MM.1S (cell line): ENCODE results near the gene PTPRN2.

Source experiments
- DNase-seq: peaks from one replicate; pipeline ENCODE4 v3.0.0-alpha.2; 2015
- H2AFZ ChIP-seq: fragments of 300-600 bp; sonication (generic); 2 replicates; pipeline ENCODE4 v1.6.0; 2016; ENCODE audit warnings: antibody characterized with exemption, low read length
- H3F3A ChIP-seq: fragments of 300-600 bp; sonication (generic); 2 replicates; pipeline ENCODE4 v1.6.1; 2016; ENCODE audit warnings: mild to moderate bottlenecking, antibody characterized with exemption, low read length, moderate library complexity, mixed read lengths; ENCODE audit not compliant: insufficient read depth
- H3K27ac ChIP-seq: fragments of 300-600 bp; sonication (generic); 2 replicates; pipeline ENCODE4 v1.5.1; 2016; ENCODE audit warnings: mild to moderate bottlenecking, low read length
- H3K27me3 ChIP-seq: fragments of 300-600 bp; sonication (generic); replicated peaks from 2 replicates; pipeline ENCODE4 v1.6.0; 2016; ENCODE audit warnings: low read length; ENCODE audit not compliant: insufficient read depth
- H3K36me3 ChIP-seq: fragments of 300-600 bp; sonication (generic); replicated peaks from 2 replicates; pipeline ENCODE4 v1.6.1; 2016; ENCODE audit warnings: mild to moderate bottlenecking, low read length, mixed read lengths; ENCODE audit not compliant: insufficient read depth
- H3K4me1 ChIP-seq: fragments of 300-600 bp; sonication (generic); 2 replicates; pipeline ENCODE4 v1.6.1; 2016; ENCODE audit warnings: low read length, mixed read lengths
- H3K4me2 ChIP-seq: fragments of 300-600 bp; sonication (generic); 2 replicates; pipeline ENCODE4 v1.6.0; 2016; ENCODE audit warnings: low read depth, low read length
- H3K4me3 ChIP-seq: fragments of 300-600 bp; sonication (generic); 2 replicates; pipeline ENCODE4 v1.5.1; 2016; ENCODE audit warnings: low read length, mixed read lengths
- H3K79me2 ChIP-seq: fragments of 300-600 bp; sonication (generic); 2 replicates; pipeline ENCODE4 v1.6.1; 2016; ENCODE audit warnings: mixed run types, low read length, mixed read lengths
- H3K9ac ChIP-seq: fragments of 300-600 bp; sonication (generic); 2 replicates; pipeline ENCODE4 v1.6.1; 2016; ENCODE audit warnings: low read length, mixed read lengths
- H3K9me2 ChIP-seq: fragments of 300-600 bp; sonication (generic); replicated peaks from 2 replicates; pipeline ENCODE4 v1.6.1; 2016; ENCODE audit warnings: mild to moderate bottlenecking, low read length, mixed read lengths; ENCODE audit not compliant: insufficient read depth
- H3K9me3 ChIP-seq: fragments of 300-600 bp; sonication (generic); replicated peaks from 2 replicates; pipeline ENCODE4 v1.6.1; 2016; ENCODE audit warnings: mild to moderate bottlenecking, low read length, mixed read lengths; ENCODE audit not compliant: insufficient read depth
- H4K20me1 ChIP-seq: fragments of 300-600 bp; sonication (generic); 2 replicates; pipeline ENCODE4 v1.6.1; 2016; ENCODE audit warnings: mild to moderate bottlenecking, low read length, moderate library complexity, mixed read lengths; ENCODE audit not compliant: insufficient read depth
- CTCF ChIP-seq: fragments of 300-600 bp; sonication (generic); IDR thresholded peaks from 2 replicates; pipeline ENCODE4 v1.5.1; 2016; ENCODE audit warnings: antibody characterized with exemption, low read length, mixed read lengths
- EZH2 ChIP-seq: fragments of 300-600 bp; sonication (generic); optimal IDR thresholded peaks from 2 replicates; pipeline ENCODE3; 2017; ENCODE audit warnings: low read depth, mild to moderate bottlenecking, antibody characterized with exemption, low read length, mixed read lengths
- EZH2phosphoT487 ChIP-seq: fragments of 300-600 bp; sonication (generic); IDR thresholded peaks from 2 replicates; pipeline ENCODE4 v1.6.1; 2018; ENCODE audit warnings: antibody characterized with exemption, low read length

Gene PTPRN2

GRCh38 chr7:157540606-157541294 is 1046.9 kb downstream of the PTPRN2 start:
- TF ChIP-seq EZH2: no peak
- TF ChIP-seq EZH2phosphoT487: no peak
- no peak for TF ChIP-seq CTCF
- no peaks in the 10 kb centered on the region for H3K9me3 ChIP-seq

GRCh38 chr7:157540020-157540419 is 1047.6 kb downstream of the PTPRN2 start:
- Histone ChIP-seq H3K4me3 (no peak overlapping the region), H3K9ac (no peak overlapping the region), H3K9me2 (no peaks in the 10 kb centered on the region), H3K27me3 (peaks cover 92% of the 10 kb centered on the region), H3K27ac (no peak overlapping the region), H2AFZ (no peak overlapping the region), H3K36me3 (no peaks in the 10 kb centered on the region), H3K4me1 (no peaks in the 10 kb centered on the region), H3F3A (no peaks in the 10 kb centered on the region), H4K20me1 (no peaks in the 10 kb centered on the region), H3K9me3 (no peaks in the 10 kb centered on the region), H3K79me2 (no peaks in the 10 kb centered on the region), H3K4me2 (no peak overlapping the region)
- no peak for DNase-seq
- TF ChIP-seq EZH2: no peak
- TF ChIP-seq EZH2phosphoT487: no peak
- TF ChIP-seq CTCF: no peak

More at GRCh38 chr7:157540606-157541294, 1046.9 kb downstream of the PTPRN2 start:
- no peak overlapping the region for H2AFZ ChIP-seq
- H3F3A ChIP-seq: no peaks in the 10 kb centered on the region
- H3K9me2 ChIP-seq: no peaks in the 10 kb centered on the region
- DNase-seq: no peak
- H3K36me3 ChIP-seq: no peaks in the 10 kb centered on the region
- no peak overlapping the region for H3K27ac ChIP-seq
- H3K4me3 ChIP-seq: no peak overlapping the region
- no peaks in the 10 kb centered on the region for H3K4me1 ChIP-seq
- no peaks in the 10 kb centered on the region for H3K79me2 ChIP-seq
- H3K9ac ChIP-seq: no peak overlapping the region
- H4K20me1 ChIP-seq: no peaks in the 10 kb centered on the region
- peaks cover 90% of the 10 kb centered on the region for H3K27me3 ChIP-seq
- H3K4me2 ChIP-seq: no peak overlapping the region

GRCh38 chr7:157539521-157539920 is 1048.1 kb downstream of the PTPRN2 start:
- no peaks in the 10 kb centered on the region for H3K36me3 ChIP-seq
- no peaks in the 10 kb centered on the region for H4K20me1 ChIP-seq
- H3K4me3 ChIP-seq: no peak overlapping the region
- H3K79me2 ChIP-seq: no peaks in the 10 kb centered on the region
- TF ChIP-seq EZH2 (no peak), CTCF (no peak), EZH2phosphoT487 (no peak)
- H3K27me3 ChIP-seq: peaks cover 97% of the 10 kb centered on the region
- H3K4me1 ChIP-seq: no peaks in the 10 kb centered on the region
- no peak overlapping the region for H3K4me2 ChIP-seq
- DNase-seq: no peak
- no peaks in the 10 kb centered on the region for H3K9me2 ChIP-seq
- no peak overlapping the region for H2AFZ ChIP-seq
- no peaks in the 10 kb centered on the region for H3F3A ChIP-seq
- no peaks in the 10 kb centered on the region for H3K9me3 ChIP-seq
- H3K9ac ChIP-seq: no peak overlapping the region
- H3K27ac ChIP-seq: no peak overlapping the region
